Measurements from ENCODE around the gene ICE1.
"Not testable (repeated sequence)": the region's sequence is repeated elsewhere in the genome, so short reads cannot be mapped to it uniquely, and the experiment has no call there.

Gene ICE1, protein sequence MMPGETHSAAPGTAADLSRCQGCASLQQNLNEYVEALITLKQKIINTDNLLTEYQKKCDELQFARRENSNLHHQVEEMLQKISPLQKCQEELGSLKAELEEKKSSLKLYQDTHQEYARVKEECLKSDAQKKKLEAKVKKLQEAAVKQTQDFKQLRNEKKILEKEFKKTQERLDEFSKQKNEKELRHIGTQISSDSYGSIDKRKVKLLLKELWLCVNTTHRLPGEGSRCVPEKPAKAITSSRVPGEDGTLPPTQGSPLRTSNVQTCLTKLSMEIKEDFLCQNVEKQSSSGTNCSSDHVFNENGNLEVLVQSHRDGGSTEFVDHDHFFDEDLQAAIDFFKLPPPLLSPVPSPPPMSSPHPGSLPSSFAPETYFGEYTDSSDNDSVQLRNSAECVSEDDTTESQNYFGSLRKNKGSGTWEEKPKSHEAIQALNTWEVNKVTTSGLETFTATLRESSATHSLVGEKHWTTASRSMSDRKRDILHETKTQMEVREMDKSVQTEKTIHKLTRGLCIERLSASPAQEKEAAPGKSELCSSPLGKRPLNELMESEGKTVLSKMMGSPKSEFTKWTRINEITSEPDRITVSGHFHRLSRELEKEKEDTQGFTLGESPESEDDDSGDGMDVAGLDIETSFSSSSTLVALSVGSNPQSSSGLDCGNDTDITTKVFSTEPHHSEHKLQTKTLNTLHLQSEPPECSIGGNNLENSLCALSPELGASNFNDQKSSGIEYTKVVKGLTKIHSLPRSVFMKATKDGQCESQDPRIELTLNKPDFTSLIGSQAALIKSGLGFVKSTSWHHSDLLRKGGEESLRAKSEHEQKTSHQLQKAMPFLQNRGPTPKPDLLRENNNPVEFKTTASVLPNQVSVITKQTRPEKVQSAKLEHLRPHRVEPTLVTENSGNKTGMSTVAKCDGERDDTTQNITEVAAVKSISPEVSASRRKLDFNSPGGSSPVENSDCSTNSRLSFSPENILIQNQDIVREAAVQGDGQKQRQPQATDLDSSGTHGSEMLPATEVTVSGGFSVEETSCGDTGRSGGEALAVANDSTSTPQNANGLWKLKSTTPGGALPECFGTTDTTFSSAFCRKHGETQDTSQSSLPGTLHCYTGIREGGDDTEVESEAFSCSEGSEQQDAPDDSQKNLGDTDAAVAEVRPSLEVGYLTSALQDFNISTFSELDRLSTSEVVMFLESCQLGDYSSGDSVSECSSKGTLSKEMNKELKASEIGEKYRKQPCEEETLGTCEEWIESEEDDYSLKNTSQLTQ (N-terminal part only)

DNA sequence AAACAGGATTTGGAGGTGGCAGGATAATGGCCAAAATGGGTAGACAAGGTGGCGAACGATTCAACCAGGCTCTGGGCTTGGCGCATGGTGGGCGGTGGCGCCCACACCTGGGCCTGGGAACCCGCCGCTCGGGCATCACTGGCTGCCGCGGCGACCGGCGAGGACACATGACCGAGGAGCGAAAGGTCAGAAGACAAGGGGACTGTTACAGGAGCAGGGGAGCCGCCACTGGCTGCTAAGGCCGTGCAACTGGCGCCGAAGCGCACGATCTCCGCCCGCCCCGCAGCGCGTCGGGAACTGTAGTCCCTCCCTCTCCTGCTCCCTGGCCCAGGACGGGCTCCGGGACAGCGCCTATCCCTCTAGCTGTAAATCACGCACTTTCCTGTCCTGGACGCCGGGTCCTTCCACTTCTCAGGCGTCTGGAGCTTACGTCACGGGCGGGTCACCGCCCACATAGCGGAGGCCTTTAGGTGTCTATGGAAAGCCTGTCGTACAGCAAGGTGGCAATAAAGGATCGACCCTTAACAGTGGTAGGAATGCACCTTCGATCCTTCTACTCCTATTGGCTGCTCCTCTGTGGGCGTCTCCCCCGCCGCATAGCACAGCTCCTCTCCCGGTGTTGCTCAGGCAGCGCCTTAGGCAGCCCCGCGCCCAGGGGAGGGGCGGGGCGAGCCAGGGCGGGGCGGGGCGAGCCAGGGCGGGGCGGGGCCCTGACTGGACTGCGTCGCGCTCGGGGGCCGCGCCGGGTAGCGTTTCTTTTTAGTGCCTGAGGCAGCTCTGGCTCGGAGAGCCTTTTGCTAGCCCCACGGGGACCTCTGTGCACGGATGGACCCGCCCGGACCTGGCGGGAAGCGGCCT is at the start of gene ICE1:
ICE1 (plus strand) TSS at position 717 of the 858 bp plus-strand sequence. CDS start 239 bp downstream, outside the sequence.
- DNase-seq (ENCODE audit: low read depth in 2 of 2), result peak; percentile 82 to 88

DNA sequence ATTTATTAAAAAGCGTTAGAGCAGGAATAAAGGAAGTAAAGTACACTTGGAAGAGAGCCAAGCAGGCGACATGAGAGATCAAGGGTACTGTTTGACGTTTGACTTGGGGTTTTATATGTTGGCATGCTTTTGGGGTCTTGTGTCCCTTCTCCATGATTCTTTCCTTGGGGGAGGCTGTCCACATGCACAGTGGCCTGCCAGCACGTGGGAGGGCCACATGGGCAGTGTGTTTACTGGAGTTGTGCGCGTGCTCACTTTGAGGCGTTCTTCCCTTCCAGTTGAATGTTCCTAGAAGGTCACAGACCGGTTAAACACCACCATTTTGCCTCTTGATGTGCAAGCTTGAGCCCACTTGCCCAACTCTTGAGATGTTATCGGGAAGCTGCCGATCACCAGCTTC is 49.5 kb upstream of the ICE1 start:
- no peak for DNase-seq (ENCODE audit: low read depth in 2 of 2)

DNA sequence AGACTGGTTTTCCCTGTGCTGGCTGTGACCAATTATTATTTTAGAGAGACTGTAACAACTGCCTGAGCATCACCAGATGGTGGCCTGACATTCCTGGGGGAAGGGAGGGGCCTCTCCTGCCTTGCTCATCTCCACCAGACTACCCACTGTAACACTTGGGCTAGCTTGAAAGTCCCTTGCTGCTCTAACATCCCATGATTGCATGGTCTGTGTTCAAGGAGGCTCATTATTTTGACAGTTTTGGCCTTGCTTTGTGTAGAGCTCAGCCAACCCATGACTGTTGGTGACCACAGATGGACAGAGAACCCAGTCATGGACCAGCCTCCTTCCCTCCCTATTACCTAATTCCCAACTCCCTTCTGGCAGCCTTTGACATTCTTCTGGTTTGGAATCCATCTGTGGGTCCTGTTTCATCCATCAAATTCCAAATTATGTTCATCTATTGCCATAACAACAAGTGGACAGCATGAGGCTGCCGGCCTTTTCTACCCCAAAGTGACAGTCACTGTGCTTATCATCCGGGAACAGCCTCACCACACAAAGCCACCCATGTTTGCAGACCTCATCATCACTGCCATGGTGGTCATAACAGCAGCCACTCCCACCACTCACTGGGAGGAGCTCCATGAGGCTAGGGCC is 49.0 kb upstream of the ICE1 start:
- DNase-seq (ENCODE audit: low read depth in 2 of 2), result no peak

DNA sequence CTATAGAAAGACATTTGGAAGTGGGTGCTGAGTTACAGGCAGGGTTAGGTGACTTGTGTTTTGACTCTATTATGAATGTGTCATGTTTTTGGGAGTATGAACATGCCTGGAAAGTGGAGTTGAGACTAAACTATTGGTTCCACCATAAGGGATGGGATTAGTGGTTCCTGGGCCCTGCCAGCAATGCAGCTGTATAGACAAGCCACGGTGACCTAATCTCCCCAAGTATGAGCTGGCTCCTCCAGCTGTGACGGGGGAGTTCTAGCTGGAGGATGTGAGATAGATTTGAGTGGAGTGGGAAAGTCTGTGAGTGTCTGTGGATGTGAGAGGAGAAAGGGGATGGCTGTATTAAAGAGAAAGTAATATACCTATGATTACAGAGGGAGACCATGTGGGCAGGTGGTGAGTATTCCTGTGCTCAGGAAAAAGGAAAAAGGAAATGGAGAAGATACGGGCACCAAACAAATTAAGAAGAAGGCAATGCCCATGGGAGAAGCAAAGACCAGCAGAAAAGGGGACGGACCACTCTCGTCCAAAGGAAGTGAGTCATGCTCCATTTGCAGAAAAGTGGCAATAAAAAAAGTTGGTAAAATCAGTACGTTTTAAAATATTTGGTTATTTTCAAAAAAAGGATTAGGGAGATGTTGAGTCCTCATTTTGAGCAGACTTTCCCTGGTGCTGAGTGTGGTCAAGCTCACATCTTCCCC is 48.3 kb upstream of the ICE1 start:
- DNase-seq (ENCODE audit: low read depth in 2 of 2), result no peak

DNA sequence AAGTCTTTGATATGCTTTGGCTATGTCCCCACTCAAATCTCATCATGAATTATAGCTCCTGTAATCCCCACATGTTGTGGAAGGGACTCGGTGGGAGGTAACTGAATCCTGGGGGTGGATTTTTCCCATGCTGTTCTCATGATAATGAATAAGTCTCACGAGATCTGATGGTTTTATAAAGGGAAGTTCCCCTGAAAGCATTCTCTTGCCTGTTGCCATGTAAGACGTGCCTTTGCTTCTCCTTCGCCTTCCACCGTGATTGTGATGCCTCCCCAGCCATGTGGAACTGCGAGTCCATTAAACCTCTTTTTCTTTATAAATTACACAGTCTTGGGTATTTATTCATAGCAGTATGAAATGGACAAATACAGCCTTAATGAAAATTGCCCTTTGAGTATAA is 44.7 kb upstream of the ICE1 start:
- DNase-seq (ENCODE audit: low read depth in 2 of 2), result no peak

DNA sequence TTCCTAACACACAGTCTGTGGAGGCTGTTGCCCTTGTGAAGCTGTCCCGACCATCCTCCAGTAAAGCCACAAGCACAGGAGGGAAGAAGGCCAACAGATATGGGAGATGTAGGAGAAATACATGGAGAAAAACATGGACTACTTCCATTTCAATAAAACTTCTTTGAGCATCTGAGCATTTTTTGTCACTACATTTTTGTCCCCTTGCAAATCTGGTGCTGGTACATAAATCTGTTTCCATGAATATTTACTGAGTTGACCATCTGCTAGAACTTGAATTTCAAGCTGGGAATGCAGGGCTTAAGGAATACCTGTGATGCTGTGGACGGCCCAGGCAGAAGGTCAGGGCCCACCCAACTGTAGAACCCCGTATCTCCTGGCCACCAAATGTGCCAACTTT is 43.9 kb upstream of the ICE1 start:
- DNase-seq (ENCODE audit: low read depth in 2 of 2), result no peak

DNA sequence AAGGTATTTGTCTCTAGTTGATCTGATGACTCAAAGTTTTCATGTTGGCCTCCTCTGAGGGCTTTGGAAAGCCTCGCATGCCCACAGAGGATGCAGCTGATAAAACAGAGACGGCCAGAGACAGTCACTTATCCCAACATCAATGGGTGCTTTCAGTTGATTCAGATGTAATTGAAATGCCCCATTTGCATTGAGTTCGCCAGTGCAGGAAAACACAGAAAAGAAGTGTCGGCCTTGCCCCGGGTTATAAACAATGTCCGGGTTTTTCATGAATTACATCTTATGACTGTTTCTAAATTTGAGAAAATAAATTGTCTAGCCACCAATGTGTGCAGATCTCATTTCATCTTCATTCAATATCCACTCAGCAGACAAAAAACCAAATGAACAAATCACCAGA is 42.2 kb upstream of the ICE1 start:
- DNase-seq (ENCODE audit: low read depth in 2 of 2), result no peak

DNA sequence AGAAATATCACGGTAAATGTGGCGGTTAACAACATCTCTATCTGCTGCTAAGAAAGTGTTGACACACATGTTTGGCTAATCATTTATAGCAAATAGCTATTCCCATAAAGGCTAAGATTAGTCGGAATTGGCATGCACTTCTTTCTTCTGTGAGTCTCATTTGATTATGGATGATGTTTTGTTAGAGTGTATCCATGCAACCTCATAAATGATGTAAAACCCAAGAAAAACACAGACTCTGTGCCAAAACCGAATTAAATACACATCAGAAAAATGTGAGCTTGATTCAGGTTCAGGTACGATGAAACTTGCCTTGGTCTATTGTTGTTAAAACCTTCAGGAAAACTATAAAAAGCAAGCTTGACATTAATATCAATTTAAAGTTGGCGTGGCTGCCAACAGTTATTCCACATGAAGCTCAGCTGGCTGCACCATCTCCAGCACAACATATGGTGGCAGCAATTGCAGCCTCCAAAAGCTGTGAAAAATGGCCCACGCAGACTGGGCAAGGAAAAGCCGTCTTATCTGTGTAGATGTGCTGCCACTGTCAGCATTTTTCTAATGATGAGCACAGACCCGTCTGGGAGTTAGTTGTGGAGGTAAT is 41.1 kb upstream of the ICE1 start:
- DNase-seq (ENCODE audit: low read depth in 2 of 2), result no peak

DNA sequence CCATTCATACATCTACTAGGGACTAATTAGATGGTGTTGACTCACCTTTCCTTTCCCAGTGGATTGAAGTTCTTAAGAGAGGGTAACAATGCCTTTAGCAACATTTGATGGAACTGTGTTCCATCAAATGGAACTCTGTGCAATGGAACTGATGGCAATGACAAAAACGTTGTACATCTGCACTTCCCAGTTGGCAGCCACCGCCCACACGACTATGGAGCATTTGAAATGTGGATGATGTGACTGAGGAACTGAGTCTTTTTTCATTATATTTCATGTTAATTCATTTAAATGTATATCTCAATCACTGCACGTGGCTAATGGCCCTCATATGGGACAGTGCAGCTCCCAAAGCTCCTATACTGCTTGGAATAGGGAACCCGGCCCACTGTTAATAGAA is 39.0 kb upstream of the ICE1 start:
- DNase-seq (ENCODE audit: low read depth in 2 of 2), result no peak

DNA sequence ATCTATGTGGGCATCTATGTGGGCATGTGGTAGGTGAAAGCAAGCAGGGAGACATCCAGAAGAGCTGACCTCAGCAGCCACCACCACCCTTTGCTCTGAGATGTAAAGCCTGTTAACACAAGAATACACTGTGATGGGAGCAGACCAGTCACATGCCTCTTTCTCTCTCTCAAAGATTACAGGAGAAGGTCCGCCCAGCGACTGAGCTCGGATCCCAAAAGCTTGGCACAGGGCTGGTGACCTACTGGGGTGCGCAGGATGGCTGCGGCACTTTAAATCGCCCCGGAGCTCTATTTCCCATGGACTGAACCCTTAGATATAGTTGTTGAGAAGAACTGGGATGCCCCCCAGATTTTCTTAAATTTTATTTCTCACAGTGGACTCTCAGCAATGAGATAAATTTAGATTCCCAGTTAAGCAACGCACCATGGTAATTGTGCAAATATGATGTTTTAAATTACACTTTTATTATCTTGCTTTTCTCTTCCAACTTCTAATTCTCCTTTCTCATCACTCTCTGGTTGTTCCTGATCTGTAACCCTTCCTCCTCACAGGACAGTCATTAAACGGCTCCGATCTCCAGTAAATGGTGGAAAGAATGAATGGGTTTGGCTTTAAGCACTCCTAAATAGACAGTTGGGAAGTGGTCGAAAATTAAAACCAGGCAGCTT is 37.7 kb upstream of the ICE1 start:
- no peak for DNase-seq (ENCODE audit: low read depth in 2 of 2)

DNA sequence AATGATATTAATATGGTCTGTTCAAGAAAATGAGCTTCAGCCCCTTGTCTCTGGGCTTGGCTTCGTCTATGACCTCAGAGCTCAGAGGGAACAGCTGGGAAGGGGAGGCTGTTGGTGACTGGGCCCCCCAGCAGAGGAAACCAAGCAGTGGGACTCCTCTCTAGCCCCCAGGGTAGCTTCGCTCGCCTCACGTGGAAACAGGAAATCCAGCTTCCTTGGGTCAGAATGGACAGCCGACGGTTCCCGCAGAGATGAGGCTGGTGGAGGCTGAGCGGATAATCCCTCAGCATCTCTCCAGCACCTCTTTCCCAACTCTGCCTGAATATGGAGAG is 37.2 kb upstream of the ICE1 start:
- DNase-seq (ENCODE audit: low read depth in 2 of 2), result no peak

DNA sequence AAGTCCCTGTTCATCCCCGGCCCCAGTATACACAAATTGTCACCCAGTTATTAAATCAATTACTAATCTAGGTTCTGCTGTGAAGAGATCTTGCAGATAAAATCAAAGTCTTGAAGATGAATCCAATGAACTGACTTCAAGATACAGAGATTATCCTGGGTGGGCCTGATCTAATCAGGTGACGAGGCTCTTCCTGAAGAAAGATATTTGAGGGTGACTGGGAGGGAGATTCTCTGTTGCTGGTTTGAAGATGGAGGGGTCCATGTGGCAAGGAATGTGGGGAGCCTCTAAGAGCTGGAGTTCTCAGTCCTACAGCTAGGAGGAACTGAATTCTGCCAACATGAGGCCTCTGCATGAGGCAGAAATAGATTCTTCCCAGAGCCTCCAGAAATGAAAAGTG is 36.1 kb upstream of the ICE1 start:
- no peak for DNase-seq (ENCODE audit: low read depth in 2 of 2)

DNA sequence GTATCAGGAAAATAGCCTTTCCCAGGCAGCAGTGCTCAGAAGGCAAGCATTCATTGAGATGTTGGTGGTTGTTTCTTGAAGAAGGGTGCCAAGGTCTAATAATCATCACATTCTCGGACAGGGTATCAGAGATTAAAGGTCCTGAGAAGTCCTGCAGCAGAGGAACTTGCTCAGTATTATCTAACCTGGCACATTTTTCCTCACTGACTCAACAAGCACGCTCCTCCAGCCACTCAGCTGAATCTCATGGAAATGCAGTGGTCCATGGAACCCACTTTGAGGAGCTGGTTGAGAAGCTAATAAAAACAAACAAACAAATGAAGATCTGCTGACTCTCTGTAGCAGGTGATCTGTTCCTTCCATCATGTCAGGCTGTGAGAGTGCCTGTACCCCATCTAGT is 35.3 kb upstream of the ICE1 start:
- DNase-seq (ENCODE audit: low read depth in 2 of 2), result no peak

DNA sequence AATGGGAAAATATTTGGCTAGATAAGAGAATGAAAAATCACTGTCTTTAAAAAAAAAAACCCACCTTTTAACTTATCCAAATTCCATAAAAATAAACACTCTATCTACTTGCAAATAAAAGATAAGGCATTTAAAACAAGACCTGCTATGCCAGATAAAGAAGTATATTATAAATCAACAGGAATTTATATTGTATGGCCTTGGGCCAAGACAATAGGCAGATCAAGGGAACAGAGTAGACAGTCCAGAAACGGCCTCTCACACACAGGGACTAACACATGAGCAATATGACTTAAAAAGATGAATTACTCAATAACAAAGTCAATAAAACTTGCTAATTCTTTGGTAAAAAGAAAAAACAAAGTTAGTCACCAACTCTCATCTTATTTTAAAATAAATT is 34.7 kb upstream of the ICE1 start:
- DNase-seq (ENCODE audit: low read depth in 2 of 2), result no peak

DNA sequence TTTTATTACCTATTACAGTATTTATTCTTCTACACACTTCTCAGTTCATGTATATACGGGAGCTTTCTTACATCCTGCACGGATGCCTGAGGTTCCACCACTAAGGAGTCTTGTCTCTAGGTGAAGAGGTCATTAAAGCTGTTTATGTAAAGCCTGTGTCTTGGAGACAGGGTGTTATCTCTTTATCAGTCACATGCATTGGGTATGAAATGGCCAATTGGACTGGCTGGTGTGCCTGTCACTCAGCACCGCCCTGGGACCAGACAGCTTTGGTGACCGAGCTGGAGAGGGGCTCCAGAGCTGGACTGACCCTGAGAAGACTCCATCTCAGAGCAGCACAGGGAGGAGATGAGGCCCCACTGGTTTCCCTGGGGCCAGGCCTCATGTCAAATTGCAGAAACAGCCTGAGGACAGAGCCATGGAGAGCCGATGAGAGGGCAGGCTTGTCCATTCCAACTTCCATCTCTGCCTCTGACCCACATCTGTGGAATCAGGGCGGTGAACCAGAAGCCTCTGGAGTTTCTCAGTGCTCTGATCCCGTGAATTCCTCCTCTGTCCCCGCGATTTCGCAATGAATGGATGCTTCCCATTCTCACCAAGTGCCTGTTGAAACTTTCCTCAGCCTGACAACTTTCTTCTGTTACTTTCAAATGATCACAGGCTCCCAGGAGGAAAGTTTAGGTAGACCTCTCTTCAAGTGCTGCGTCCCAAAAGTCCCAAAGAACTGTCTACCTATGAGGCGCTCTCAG is 32.2 kb upstream of the ICE1 start:
- not testable (repeated sequence) for DNase-seq (ENCODE audit: low read depth in 2 of 2)

DNA sequence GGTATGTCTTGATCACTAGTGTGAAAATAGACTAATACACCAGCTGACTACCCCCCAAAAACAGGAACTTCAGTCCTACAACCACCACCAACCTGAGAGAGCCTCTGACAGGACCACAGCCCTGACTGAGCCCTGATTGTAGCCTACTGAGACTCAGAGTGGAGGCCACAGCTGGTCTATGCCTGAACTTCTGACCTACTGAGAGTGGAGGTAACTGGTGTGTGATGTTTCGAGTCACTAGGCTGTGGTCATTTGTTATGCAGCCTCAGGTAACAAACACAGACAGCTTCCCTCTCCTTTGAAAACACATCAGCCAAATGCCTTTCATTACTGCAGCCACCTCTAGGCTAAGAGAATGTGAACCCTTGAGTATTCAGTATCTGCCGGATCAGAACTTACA is 30.0 kb upstream of the ICE1 start:
- DNase-seq (ENCODE audit: low read depth in 2 of 2), result not testable (repeated sequence)

DNA sequence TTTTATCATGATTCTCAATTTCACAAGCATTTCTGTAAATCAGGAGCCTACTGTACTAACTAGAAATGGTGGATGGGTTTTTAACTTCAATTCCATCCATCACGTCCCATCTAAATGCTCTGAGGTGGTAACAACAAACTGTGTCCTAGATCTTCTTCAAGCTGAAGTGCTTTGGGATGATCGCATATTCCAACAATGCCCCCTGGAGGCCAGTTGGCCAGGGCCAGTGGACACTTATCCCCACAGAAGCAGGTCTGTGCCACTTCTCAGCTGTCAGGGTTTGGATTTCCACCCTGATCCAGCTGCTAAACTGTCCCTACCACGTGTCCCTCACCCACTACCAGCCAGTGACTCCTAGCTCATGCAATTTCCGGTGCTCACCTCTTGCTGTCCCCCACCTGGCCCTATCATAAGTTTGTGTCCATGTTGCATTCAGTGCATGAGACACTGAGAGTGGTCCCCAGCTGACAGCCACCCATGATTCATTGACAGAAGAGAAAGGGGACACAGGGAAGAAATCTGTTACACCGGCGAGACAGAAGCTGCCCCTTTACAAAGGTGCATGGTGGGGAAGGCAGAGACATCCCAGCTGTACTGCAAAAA is 28.0 kb upstream of the ICE1 start:
- not testable (repeated sequence) for DNase-seq (ENCODE audit: low read depth in 2 of 2)

DNA sequence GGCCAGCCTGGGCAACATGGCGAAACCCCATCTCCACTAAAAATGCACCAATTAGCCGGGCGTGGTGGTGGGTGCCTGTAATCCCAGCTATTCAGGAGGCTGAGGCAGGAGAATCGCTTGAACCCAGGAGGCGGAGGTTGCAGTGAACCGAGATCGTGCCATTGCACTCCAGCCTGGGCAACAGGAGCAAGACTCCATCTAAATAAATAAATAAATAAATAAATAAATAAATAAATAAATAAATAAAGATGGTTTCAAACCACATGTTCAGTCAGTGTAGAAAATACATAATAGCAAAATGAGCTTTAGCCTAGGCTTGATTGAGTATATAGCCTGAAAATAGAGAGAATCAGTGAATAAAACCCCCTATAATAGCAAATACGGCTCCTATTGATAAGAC is 27.4 kb upstream of the ICE1 start:
- DNase-seq (ENCODE audit: low read depth in 2 of 2), result not testable (repeated sequence)

Data from stimulated activated CD4-positive, alpha-beta T cell treated with anti-CD3 and anti-CD28 coated beads, Interleukin-4, amount 100 ng/mL, for 48 hours (primary cell).